Measurements from ENCODE around the gene ZBTB11.

The ZBTB11 gene

DNA sequence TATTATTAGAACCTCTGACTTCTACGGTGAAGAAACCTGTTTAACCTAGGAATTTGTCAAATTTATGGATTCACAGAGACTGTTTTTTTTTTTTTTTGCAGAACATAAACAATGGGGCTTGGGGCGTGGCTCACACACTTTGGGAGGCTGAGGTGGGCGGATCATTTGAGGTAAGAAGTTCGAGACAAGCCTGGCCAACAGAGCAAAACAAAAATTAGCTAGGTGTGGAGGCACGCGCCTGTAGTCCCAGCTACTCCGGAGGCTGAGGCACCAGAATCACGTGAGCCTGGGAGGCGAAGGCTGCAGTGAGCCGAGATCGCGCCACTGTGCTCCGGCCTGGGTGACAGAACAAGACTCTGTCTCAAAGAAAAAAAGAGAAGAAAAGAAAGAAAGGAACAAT lies 3.0 kb downstream of the ZBTB11 start:
- H3K4me2 ChIP-seq (ENCODE audit: low read length) = no peak overlapping the region
- H3K4me1 ChIP-seq = peaks cover 8% of the 10 kb centered on the region
- H3K36me3 ChIP-seq (ENCODE audit: control insufficient read depth, insufficient read depth, low read length) = no peaks in the 10 kb centered on the region
- H2AFZ ChIP-seq = no peak overlapping the region
- TF ChIP-seq, protein P1, sequence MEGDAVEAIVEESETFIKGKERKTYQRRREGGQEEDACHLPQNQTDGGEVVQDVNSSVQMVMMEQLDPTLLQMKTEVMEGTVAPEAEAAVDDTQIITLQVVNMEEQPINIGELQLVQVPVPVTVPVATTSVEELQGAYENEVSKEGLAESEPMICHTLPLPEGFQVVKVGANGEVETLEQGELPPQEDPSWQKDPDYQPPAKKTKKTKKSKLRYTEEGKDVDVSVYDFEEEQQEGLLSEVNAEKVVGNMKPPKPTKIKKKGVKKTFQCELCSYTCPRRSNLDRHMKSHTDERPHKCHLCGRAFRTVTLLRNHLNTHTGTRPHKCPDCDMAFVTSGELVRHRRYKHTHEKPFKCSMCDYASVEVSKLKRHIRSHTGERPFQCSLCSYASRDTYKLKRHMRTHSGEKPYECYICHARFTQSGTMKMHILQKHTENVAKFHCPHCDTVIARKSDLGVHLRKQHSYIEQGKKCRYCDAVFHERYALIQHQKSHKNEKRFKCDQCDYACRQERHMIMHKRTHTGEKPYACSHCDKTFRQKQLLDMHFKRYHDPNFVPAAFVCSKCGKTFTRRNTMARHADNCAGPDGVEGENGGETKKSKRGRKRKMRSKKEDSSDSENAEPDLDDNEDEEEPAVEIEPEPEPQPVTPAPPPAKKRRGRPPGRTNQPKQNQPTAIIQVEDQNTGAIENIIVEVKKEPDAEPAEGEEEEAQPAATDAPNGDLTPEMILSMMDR (IDR thresholded peaks at IDR 0.05) = no peak
- no peaks in the 10 kb centered on the region for H3K27me3 ChIP-seq (ENCODE audit: control insufficient read depth, insufficient read depth, low read length)
- H3K27ac ChIP-seq = no peak overlapping the region
- no peak overlapping the region for H3K9ac ChIP-seq
- peaks cover 26% of the 10 kb centered on the region for H3K79me2 ChIP-seq
- H3K9me3 ChIP-seq (ENCODE audit: control insufficient read depth, low read length) = no peaks in the 10 kb centered on the region
- no peak overlapping the region for H3K4me3 ChIP-seq (ENCODE audit: low read depth, low read length)

DNA sequence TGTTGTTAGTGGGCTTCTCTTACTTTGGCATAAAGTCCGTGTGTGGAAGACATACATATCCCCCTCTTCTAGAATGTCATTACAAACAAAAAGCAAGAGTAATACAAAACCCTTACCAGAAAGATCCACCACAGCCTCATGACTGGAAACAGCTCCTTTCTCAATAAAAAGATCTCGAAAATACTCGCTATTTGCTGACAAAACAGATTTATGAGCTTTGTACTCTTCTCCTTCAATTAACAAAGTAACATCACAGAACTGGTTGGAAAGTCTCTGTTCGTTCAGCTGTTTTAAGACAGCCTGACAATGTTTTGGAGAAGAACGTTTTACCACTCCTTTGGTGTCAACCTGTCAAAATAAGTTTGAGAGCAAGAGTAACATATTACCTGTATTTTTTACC lies 5.9 kb downstream of the ZBTB11 start:
- no peaks in the 10 kb centered on the region for H3K27me3 ChIP-seq (ENCODE audit: control insufficient read depth, insufficient read depth, low read length)
- H3K4me2 ChIP-seq (ENCODE audit: low read length) = no peak overlapping the region
- no peak overlapping the region for H3K4me3 ChIP-seq (ENCODE audit: low read depth, low read length)
- no peak overlapping the region for H3K9ac ChIP-seq
- H3K36me3 ChIP-seq (ENCODE audit: control insufficient read depth, insufficient read depth, low read length) = no peaks in the 10 kb centered on the region
- H3K27ac ChIP-seq = no peak overlapping the region
- TF ChIP-seq, protein P1 (IDR thresholded peaks at IDR 0.05) = no peak
- peaks cover 18% of the 10 kb centered on the region for H3K79me2 ChIP-seq
- H3K9me3 ChIP-seq (ENCODE audit: control insufficient read depth, low read length) = no peaks in the 10 kb centered on the region
- H3K4me1 ChIP-seq = no peaks in the 10 kb centered on the region
- no peak overlapping the region for H2AFZ ChIP-seq

DNA sequence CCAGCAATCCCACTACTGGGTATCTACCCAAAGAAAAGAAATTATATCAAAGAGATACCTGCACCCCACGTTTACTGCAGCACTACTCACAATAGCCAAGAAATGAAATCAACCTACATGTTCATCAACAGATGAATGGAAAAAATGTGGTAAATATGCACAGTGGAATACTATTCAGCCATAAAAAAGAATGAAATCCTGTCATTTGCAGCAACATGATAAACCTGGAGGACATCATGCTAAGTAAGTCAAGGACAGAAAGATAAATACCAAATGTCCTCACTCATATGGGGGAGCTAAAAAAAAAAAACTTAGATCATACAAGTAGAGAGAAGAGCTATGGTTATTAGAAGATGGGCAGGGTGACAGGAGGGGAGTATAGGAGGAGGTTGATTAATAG lies 9.1 kb downstream of the ZBTB11 start:
- no peaks in the 10 kb centered on the region for H3K36me3 ChIP-seq (ENCODE audit: control insufficient read depth, insufficient read depth, low read length)
- H3K4me2 ChIP-seq (ENCODE audit: low read length) = no peak overlapping the region

DNA sequence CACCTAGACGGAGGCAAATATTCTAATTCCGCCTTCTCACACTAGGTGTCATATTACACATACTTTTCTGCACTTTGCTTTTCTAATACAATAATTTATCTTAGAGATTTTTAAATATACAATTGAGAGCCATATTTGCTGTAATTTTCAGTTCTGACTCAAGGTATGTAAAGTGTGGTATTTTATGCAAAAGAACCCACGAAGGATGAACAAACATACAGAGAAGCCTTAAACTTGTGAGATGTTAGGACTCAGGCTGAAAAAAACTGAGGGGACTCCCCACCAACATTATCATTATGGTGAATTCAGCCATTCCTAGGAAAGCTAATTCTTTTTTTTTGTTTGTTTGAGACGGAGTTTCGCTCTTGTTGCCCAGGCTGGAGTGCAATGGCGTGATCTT lies 9.6 kb downstream of the ZBTB11 start:
- no peak overlapping the region for H2AFZ ChIP-seq
- no peaks in the 10 kb centered on the region for H3K9me3 ChIP-seq (ENCODE audit: control insufficient read depth, low read length)
- H3K4me2 ChIP-seq (ENCODE audit: low read length) = no peak overlapping the region
- no peaks in the 10 kb centered on the region for H3K27me3 ChIP-seq (ENCODE audit: control insufficient read depth, insufficient read depth, low read length)
- H3K4me1 ChIP-seq = no peaks in the 10 kb centered on the region
- no peak overlapping the region for H3K9ac ChIP-seq
- H3K27ac ChIP-seq = no peak overlapping the region
- no peak overlapping the region for H3K4me3 ChIP-seq (ENCODE audit: low read depth, low read length)
- no peaks in the 10 kb centered on the region for H3K36me3 ChIP-seq (ENCODE audit: control insufficient read depth, insufficient read depth, low read length)
- H3K79me2 ChIP-seq = peaks cover 4% of the 10 kb centered on the region
- TF ChIP-seq, protein P1 (IDR thresholded peaks at IDR 0.05) = no peak

More for the DNA sequence above, 9.1 kb downstream of the ZBTB11 start:
- Histone ChIP-seq H3K9ac (no peak overlapping the region), H2AFZ (no peak overlapping the region), H3K27ac (no peak overlapping the region), H3K4me1 (no peaks in the 10 kb centered on the region), H3K27me3 (ENCODE audit: control insufficient read depth, insufficient read depth, low read length) (no peaks in the 10 kb centered on the region), H3K9me3 (ENCODE audit: control insufficient read depth, low read length) (no peaks in the 10 kb centered on the region), H3K79me2 (peaks cover 4% of the 10 kb centered on the region), H3K4me3 (ENCODE audit: low read depth, low read length) (no peak overlapping the region)
- TF ChIP-seq, protein P1 (IDR thresholded peaks at IDR 0.05) = no peak

DNA sequence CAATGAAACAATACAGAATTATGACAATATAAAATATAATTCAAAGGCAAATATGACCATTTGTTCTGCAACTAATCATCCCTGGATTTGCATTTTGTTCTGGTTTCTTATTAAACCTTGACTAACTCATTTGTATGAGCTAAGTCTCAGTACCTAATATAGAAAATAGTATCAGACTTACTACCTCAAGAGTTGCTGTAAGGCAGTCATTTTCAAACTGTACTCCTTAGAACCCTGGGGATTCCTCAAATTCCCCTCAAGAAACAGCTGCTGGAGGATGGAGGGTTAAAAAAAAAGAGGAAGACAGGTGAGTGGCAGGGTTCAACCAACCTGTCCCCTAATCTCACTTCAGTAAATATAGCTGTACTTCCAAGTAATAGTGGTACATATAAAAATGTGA lies 11.1 kb downstream of the ZBTB11 start:
- H3K4me3 ChIP-seq (ENCODE audit: low read depth, low read length) = no peak overlapping the region
- no peak overlapping the region for H3K27ac ChIP-seq
- TF ChIP-seq, protein P1 (IDR thresholded peaks at IDR 0.05) = no peak
- H3K36me3 ChIP-seq (ENCODE audit: control insufficient read depth, insufficient read depth, low read length) = no peaks in the 10 kb centered on the region
- H3K27me3 ChIP-seq (ENCODE audit: control insufficient read depth, insufficient read depth, low read length) = no peaks in the 10 kb centered on the region
- no peak overlapping the region for H3K4me2 ChIP-seq (ENCODE audit: low read length)
- H3K79me2 ChIP-seq = peaks cover 4% of the 10 kb centered on the region
- no peaks in the 10 kb centered on the region for H3K9me3 ChIP-seq (ENCODE audit: control insufficient read depth, low read length)
- no peaks in the 10 kb centered on the region for H3K4me1 ChIP-seq
- H2AFZ ChIP-seq = no peak overlapping the region
- H3K9ac ChIP-seq = no peak overlapping the region
